ENCODE data around the gene LST1.

Gene LST1

GRCh38 chr6:31621320-31621939 is 35.4 kb downstream of the LST1 start:
- no peak for DNase-seq

- no peak for DNase-seq
These were observed 35.9 kb downstream of the LST1 start for GRCh38 chr6:31621991-31622390.

GRCh38 chr6:31622684-31623091 is 36.6 kb downstream of the LST1 start:
- DNase-seq: no peak

GRCh38 chr6:31624070-31624469 is 38.0 kb downstream of the LST1 start:
- DNase-seq: no peak

- DNase-seq: no peak
These were observed 40.9 kb downstream of the LST1 start for GRCh38 chr6:31626952-31627351.

- DNase-seq: no peak
These were observed 41.7 kb downstream of the LST1 start for GRCh38 chr6:31627690-31628287.

- no peak for DNase-seq
These were observed 42.9 kb downstream of the LST1 start for GRCh38 chr6:31629014-31629413.

GRCh38 chr6:31630177-31630934 is 44.3 kb downstream of the LST1 start:
- DNase-seq: no peak

- no peak for DNase-seq
These were observed 45.1 kb downstream of the LST1 start for GRCh38 chr6:31631209-31631608.

GRCh38 chr6:31631681-31632278 is 45.7 kb downstream of the LST1 start:
- no peak for DNase-seq

- DNase-seq: no peak
These were observed 46.3 kb downstream of the LST1 start for GRCh38 chr6:31632279-31632946.

GRCh38 chr6:31633447-31633846 is 47.4 kb downstream of the LST1 start:
- DNase-seq: no peak

- no peak for DNase-seq
These were observed 48.1 kb downstream of the LST1 start for GRCh38 chr6:31634131-31634530.

GRCh38 chr6:31634969-31635575 is 49.0 kb downstream of the LST1 start:
- DNase-seq: no peak

GRCh38 chr6:31636698-31637596 is 50.9 kb downstream of the LST1 start:
- DNase-seq: no peak

All from kidney glomerular epithelial cell (primary cell).